Measurements from ENCODE around the gene S100A9. TPM values are rescaled to one million over a fixed set of nuclear protein-coding genes. Genes with fewer than 3 reads are reported as not detected.
"Not testable (repeated sequence)": the region's sequence is repeated elsewhere in the genome, so short reads cannot be mapped to it uniquely, and the experiment has no call there.

S100A9 gene
- total RNA-seq, 2 donors from 2014 or later, result 158 to 525 TPM

DNA sequence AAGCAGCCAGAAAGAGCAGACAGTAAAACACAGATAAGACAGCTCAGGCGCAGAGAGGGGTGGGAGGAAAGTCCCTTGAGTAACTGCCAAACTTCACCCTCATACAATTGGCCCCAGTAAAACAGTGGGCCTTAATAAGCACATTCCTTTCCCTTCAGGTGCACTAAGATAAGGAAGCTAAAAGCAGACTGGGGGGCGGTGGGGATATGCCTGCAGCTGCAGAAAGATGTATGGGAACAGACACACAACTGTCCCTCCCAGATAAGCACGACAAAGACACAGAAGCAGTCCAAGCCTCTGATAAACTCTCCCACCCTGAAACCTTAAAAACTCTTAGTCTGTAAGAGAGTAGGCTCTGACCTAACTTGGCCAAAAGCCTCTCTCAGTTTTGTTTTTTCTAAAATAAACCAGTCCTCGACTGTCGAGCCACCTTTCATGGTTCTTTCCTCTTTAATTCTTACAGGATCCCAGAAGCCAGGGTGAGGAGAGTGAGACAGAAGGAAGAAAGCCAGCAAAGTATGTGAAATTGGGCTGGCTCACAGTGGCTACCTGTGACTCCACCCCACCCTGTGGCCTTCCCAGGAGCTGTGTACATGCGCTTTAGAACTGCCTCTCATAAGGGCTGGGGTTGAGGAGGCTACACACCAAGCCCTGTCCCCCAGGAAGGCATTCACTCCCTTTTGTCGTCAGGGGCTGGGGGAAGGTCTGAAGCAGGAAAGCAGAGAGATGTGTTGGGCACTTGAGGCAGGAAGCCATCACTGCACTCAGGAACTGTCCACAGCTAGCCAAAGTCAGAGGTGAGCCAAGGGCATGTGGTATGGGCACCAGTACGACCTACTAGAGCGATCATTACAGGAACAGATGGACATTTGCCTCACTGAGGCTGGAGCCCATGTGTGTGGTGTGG lies 13.6 kb upstream of the S100A9 start:
- peak; percentile 43 for DNase-seq (ENCODE audit: low spot score)
- intact Hi-C loops (cut with DNase I), result no loop called here

- DNase-seq (ENCODE audit: low spot score), result peak; percentile 38
- intact Hi-C loops (cut with DNase I), result no loop called here
These were observed 13.0 kb upstream of the S100A9 start for GRCh38 chr1:153344718-153345025.

- intact Hi-C loops (cut with DNase I), result no loop called here
- DNase-seq (ENCODE audit: low spot score), result no peak
These were observed 12.2 kb upstream of the S100A9 start for GRCh38 chr1:153345187-153346076.

DNA sequence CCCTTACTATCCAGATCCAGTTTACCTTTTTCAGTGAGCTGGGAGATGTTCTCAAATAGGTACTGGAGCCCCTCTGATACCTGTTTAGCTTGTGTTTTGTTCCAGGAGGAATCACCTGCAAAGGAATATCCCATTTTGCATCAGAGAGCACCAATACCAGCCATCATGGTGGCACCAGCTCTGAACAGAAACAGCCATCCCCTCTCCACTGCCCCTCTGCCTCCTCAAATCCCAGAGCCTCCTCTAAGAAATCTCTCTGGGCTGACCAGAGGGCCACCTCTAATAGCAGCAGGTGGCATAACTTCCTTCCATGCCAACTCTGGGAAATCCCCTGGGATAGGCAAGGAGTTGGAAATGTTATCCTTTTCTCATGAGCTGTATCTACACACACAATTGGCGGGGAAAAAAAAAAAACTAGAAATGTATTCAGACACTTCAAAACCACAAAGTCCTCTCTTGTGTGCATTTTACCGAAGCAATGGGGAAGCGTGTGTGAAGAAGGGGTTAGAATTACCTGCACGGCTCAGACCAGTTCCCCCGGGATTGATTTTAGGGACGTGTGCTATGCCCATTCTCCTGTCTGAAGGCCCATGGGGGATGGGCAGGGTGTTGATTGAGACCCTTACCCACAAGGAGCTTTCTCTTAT lies 11.5 kb upstream of the S100A9 start:
- peak; percentile 25 for DNase-seq (ENCODE audit: low spot score)
- intact Hi-C loops (cut with DNase I), result no loop called here

- peak; percentile 41 for DNase-seq (ENCODE audit: low spot score)
These were observed 10.6 kb upstream of the S100A9 start for GRCh38 chr1:153347049-153347448.

GRCh38 chr1:153347856-153348255 lies 9.8 kb upstream of the S100A9 start:
- intact Hi-C loops (cut with DNase I), result no loop called here
- DNase-seq (ENCODE audit: low spot score), result peak; percentile 60

More at GRCh38 chr1:153347049-153347448, 10.6 kb upstream of the S100A9 start:
- intact Hi-C loops (cut with DNase I), result not testable (repeated sequence)

DNA sequence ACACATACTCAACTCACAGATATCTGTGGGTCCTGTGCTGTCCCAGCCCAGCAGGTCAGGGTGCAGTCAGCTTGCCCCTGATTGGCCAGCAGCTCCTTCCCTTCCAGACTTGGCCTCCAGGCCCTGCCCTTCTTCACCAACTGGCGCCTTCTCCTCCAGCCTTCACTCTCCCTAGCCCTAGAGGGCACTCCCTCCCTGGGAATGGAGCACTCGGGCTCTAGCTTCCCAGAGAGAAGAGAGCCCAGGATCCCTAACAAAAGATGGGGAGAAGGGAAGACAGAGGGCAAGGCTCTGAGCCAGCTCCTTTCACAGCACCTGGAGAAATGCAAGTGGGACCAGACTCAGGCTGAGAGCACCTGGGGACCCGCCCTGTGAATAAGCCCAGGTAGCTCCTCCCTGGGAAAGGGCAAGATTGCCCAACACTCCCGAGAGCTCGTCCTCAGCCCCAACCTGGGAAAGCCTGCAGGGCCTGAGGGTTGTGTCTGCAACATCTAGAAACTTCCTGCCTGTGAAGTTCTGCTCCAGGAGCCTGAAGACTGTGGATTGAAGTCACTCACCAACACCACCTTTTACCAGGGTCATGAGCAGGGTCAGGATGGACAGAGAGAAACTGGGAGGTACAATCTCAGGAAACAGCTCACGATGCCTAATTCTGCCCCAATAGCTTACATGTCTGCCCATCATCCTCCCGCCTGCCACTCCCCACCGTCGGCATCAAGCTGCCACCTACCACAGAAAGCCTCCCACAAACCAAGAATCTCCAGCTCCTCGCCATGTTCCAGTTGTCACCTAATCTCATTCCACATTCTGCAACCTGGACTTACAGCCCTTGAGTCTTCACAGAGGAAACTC lies 8.9 kb upstream of the S100A9 start, which contains the start of gene PGLYRP4:
Gene PGLYRP4 (minus strand): TSS at position 331 of the 852 bp plus-strand sequence. CDS start 909 bp downstream, outside the sequence.
- intact Hi-C loops (cut with DNase I), result no loop called here
- no peak for DNase-seq (ENCODE audit: low spot score)

GRCh38 chr1:153349363-153350320 lies 8.0 kb upstream of the S100A9 start:
- intact Hi-C loops (cut with DNase I), result loop anchor here (5.0 kb wide), 3 partner anchors 143 to 223 kb away; no protein-coding TSS in a partner anchor

GRCh38 chr1:153350321-153350957 lies 7.2 kb upstream of the S100A9 start:
- intact Hi-C loops (cut with DNase I), result loop anchor here (5.0 kb wide), 3 partner anchors 142 to 222 kb away; no protein-coding TSS in a partner anchor
- DNase-seq (ENCODE audit: low spot score), result no peak

More at GRCh38 chr1:153349363-153350320, 8.0 kb upstream of the S100A9 start:
- DNase-seq (ENCODE audit: low spot score), result peak; percentile 37

- intact Hi-C loops (cut with DNase I), result loop anchor here (5.0 kb wide), 3 partner anchors 140 to 220 kb away; no protein-coding TSS in a partner anchor
- peak; percentile 88 for DNase-seq (ENCODE audit: low spot score)
These were observed 5.1 kb upstream of the S100A9 start for GRCh38 chr1:153352523-153352922.

- intact Hi-C loops (cut with DNase I), result loop anchor here (5.0 kb wide), 3 partner anchors 139 to 219 kb away; no protein-coding TSS in a partner anchor
- no peak for DNase-seq (ENCODE audit: low spot score)
These were observed 4.3 kb upstream of the S100A9 start for GRCh38 chr1:153353226-153353947.

- no peak for DNase-seq (ENCODE audit: low spot score)
- intact Hi-C loops (cut with DNase I), result loop anchor here (5.0 kb wide), 3 partner anchors 138 to 218 kb away; no protein-coding TSS in a partner anchor
These were observed 3.0 kb upstream of the S100A9 start for GRCh38 chr1:153354515-153355193.

DNA sequence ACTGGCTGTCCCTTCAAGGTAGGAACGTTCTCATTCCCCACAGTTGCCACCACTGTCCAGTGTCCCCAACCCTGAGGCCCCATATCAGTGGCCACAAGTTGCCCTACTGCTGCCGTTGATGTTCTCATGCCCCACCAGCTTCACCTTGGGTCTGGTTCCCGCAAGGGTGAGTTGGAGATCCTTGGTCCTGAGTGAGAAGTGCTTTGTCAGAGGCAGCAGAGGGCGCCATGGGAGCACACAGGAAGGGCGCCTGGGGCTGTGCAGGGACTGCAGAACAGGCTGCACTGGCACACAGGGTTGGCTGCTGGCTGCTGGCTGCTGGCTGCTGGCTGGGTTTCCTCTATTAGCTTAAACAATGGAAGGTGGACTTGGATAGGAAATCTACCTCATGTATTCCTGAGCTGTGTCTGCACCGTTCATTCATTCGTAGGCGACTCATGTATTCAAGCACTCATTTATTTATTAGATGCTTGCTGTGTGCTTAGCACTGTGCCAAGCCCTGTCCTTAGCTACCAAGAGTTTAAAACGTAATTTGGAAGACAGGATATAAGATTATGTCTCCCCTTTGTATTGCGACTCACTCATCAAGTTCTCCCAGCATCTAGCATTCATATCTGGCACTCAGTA lies 2.1 kb upstream of the S100A9 start:
- intact Hi-C loops (cut with DNase I), result no loop called here
- DNase-seq (ENCODE audit: low spot score), result peak; percentile 90

- intact Hi-C loops (cut with DNase I), result no loop called here
- DNase-seq (ENCODE audit: low spot score), result no peak
These were observed 1.1 kb upstream of the S100A9 start for GRCh38 chr1:153356392-153357075.
